GM23248 (cell line): Measurements from ENCODE around the gene RTEL1. TPM values are rescaled to one million over a fixed set of nuclear protein-coding genes. Genes with fewer than 3 reads are reported as not detected.

Experiments used
- DNase-seq: peaks from one replicate; pipeline ENCODE4 v3.0.0-alpha.2; 2015
- H2AFZ ChIP-seq: fragments of 200-600 bp; sonication (generic); 2 replicates; pipeline ENCODE4 v1.6.1; 2016; ENCODE audit warnings: antibody characterized with exemption
- H3F3A ChIP-seq: fragments of 200-600 bp; sonication (generic); 2 replicates; pipeline ENCODE4 v1.6.1; 2016; ENCODE audit warnings: mild to moderate bottlenecking, antibody characterized with exemption, mixed run types; ENCODE audit not compliant: insufficient read depth
- H3K27ac ChIP-seq: fragments of 200-600 bp; sonication (generic); 2 replicates; pipeline ENCODE4 v1.5.1; 2016; ENCODE audit warnings: mild to moderate bottlenecking
- H3K27me3 ChIP-seq: fragments of 200-600 bp; sonication (generic); replicated peaks from 2 replicates; pipeline ENCODE4 v1.6.1; 2016; ENCODE audit warnings: mild to moderate bottlenecking; ENCODE audit not compliant: insufficient read depth
- H3K36me3 ChIP-seq: fragments of 200-600 bp; sonication (generic); 2 replicates; pipeline ENCODE4 v1.6.1; 2016; ENCODE audit warnings: low read depth, mild to moderate bottlenecking
- H3K4me1 ChIP-seq: fragments of 200-600 bp; sonication (generic); 2 replicates; pipeline ENCODE4 v1.6.1; 2016; ENCODE audit warnings: mild to moderate bottlenecking; ENCODE audit not compliant: insufficient read depth
- H3K4me2 ChIP-seq: fragments of 200-600 bp; sonication (generic); one replicate; pipeline ENCODE4 v1.6.1; 2016; ENCODE audit warnings: mild to moderate bottlenecking; ENCODE audit not compliant: unreplicated experiment
- H3K4me3 ChIP-seq: fragments of 200-600 bp; sonication (generic); 2 replicates; pipeline ENCODE4 v1.5.1; 2016; ENCODE audit warnings: mild to moderate bottlenecking
- H3K79me2 ChIP-seq: fragments of 200-600 bp; sonication (generic); 2 replicates; pipeline ENCODE4 v1.6.1; 2016; ENCODE audit warnings: mild to moderate bottlenecking; ENCODE audit not compliant: insufficient read depth
- H3K9ac ChIP-seq: fragments of 200-600 bp; sonication (generic); 2 replicates; pipeline ENCODE4 v1.6.1; 2016; ENCODE audit warnings: mild to moderate bottlenecking
- H3K9me2 ChIP-seq: fragments of 200-600 bp; sonication (generic); 2 replicates; pipeline ENCODE4 v1.6.1; 2016; ENCODE audit warnings: mixed run types, mild to moderate bottlenecking, moderate library complexity; ENCODE audit not compliant: insufficient read depth
- H3K9me3 ChIP-seq: fragments of 200-600 bp; sonication (generic); one replicate; pipeline ENCODE4 v1.6.1; 2017; ENCODE audit warnings: low read depth
- H4K20me1 ChIP-seq: fragments of 200-600 bp; sonication (generic); 2 replicates; pipeline ENCODE4 v1.6.0; 2016; ENCODE audit not compliant: insufficient read depth
- EZH2 ChIP-seq: fragments of 200-600 bp; sonication (generic); IDR thresholded peaks from 2 replicates; pipeline ENCODE4 v1.6.1; 2018; ENCODE audit warnings: antibody characterized with exemption, mild to moderate bottlenecking; ENCODE audit not compliant: insufficient read depth, poor library complexity, severe bottlenecking
- EZH2phosphoT487 ChIP-seq: fragments of 200-600 bp; sonication (generic); IDR thresholded peaks from 2 replicates; pipeline ENCODE4 v1.6.1; 2018; ENCODE audit warnings: antibody characterized with exemption, moderate library complexity, mild to moderate bottlenecking, low read depth; ENCODE audit not compliant: insufficient read depth
- WGBS, 2 experiments: methylation state at CpG; one replicate each; pipeline ENCODE4 v1.1.6; 2015 to 2017; ENCODE audit warnings: low lambda C conversion rate in 2 of 2, low coverage in 1 of 2; ENCODE audit errors: missing lambda C conversion rate in 2 of 2; 5-methylcytosine and 5-hydroxymethylcytosine counted together
- in situ Hi-C: fragments of 300-500 bp; cut with MboI; formaldehyde crosslinking; loops from 2 replicates; pipeline ENCODE4 v1.15.0; 2020
- polyA plus RNA-seq: library from polyadenylated mRNA; unstranded; fragments of >200 nt; fragmentation: Nextera tagmentation; extraction: Ambion mirVana; gene quantifications from 2 replicates; pipeline ENCODE4 v1.2.1, GENCODE V29; 2016
- total RNA-seq: library from RNA; depleted of rRNA; stranded (reverse); fragments of >200 nt; shearing (Covaris generic); gene quantifications from 2 replicates; pipeline ENCODE4 v1.2.3, GENCODE V29; 2014

Gene RTEL1
- total and polyA plus RNA-seq, 2 experiments from 2014 or later: 8.6 to 15.6 TPM

- 81 to 90% methylated on average over 20 to 38 of the region's 38 CpGs for WGBS, 2 experiments
- no peaks in the 10 kb centered on the region for H3K79me2 ChIP-seq
- H3K9me3 ChIP-seq: no peaks in the 10 kb centered on the region
- in situ Hi-C loops: no loop called here
- H3K36me3 ChIP-seq: no peaks in the 10 kb centered on the region
- peaks cover 14% of the 10 kb centered on the region for H3K4me1 ChIP-seq
- DNase-seq: no peak
- H3F3A ChIP-seq: peaks cover 22% of the 10 kb centered on the region
- H3K4me2 ChIP-seq: no peak overlapping the region
- H3K4me3 ChIP-seq: no peak overlapping the region
- no peak overlapping the region for H3K9ac ChIP-seq
- no peaks in the 10 kb centered on the region for H3K9me2 ChIP-seq
- no peak overlapping the region for H2AFZ ChIP-seq
- H4K20me1 ChIP-seq: no peaks in the 10 kb centered on the region
- H3K27ac ChIP-seq: no peak overlapping the region
- no peaks in the 10 kb centered on the region for H3K27me3 ChIP-seq
- TF ChIP-seq EZH2phosphoT487: no peak
- TF ChIP-seq EZH2: no peak
These were observed 20.8 kb downstream of the RTEL1 start for GRCh38 chr20:63678667-63679465.

GRCh38 chr20:63679799-63680305 is 21.7 kb downstream of the RTEL1 start:
- no peak overlapping the region for H3K4me2 ChIP-seq
- H3K4me1 ChIP-seq: peaks cover 14% of the 10 kb centered on the region
- no peaks in the 10 kb centered on the region for H3K27me3 ChIP-seq
- WGBS, 2 experiments: 93 to 95% methylated on average over 19 of the region's 19 CpGs
- H3F3A ChIP-seq: peaks cover 27% of the 10 kb centered on the region
- H4K20me1 ChIP-seq: no peaks in the 10 kb centered on the region
- H3K9me2 ChIP-seq: no peaks in the 10 kb centered on the region
- no peak overlapping the region for H3K4me3 ChIP-seq
- no peaks in the 10 kb centered on the region for H3K36me3 ChIP-seq
- H3K27ac ChIP-seq: no peak overlapping the region
- H2AFZ ChIP-seq: no peak overlapping the region
- no peak for DNase-seq
- in situ Hi-C loops: no loop called here
- H3K79me2 ChIP-seq: no peaks in the 10 kb centered on the region
- no peak for TF ChIP-seq EZH2phosphoT487
- no peak for TF ChIP-seq EZH2
- H3K9ac ChIP-seq: no peak overlapping the region
- H3K9me3 ChIP-seq: no peaks in the 10 kb centered on the region

- Histone ChIP-seq H4K20me1 (no peaks in the 10 kb centered on the region), H3K9me3 (no peaks in the 10 kb centered on the region), H3K9me2 (no peaks in the 10 kb centered on the region), H3K36me3 (no peaks in the 10 kb centered on the region), H3K4me1 (peaks cover 14% of the 10 kb centered on the region), H3K4me2 (no peak overlapping the region), H2AFZ (no peak overlapping the region), H3K79me2 (no peaks in the 10 kb centered on the region), H3F3A (peaks cover 27% of the 10 kb centered on the region), H3K27ac (no peak overlapping the region), H3K4me3 (no peak overlapping the region), H3K9ac (no peak overlapping the region), H3K27me3 (no peaks in the 10 kb centered on the region)
- WGBS, 2 experiments: 88 to 90% methylated on average over 13 of the region's 13 CpGs
- in situ Hi-C loops: no loop called here
- no peak for DNase-seq
- no peak for TF ChIP-seq EZH2phosphoT487
- no peak for TF ChIP-seq EZH2
These were observed 22.3 kb downstream of the RTEL1 start for GRCh38 chr20:63680427-63680826.

GRCh38 chr20:63680857-63681608 is 22.9 kb downstream of the RTEL1 start:
- TF ChIP-seq EZH2phosphoT487 (no peak), EZH2 (no peak)
- Histone ChIP-seq H3K36me3 (no peaks in the 10 kb centered on the region), H3F3A (peaks cover 29% of the 10 kb centered on the region), H3K9ac (no peak overlapping the region), H4K20me1 (no peaks in the 10 kb centered on the region), H3K9me3 (no peaks in the 10 kb centered on the region), H3K4me2 (no peak overlapping the region), H3K4me1 (peaks cover 17% of the 10 kb centered on the region), H3K4me3 (no peak overlapping the region), H3K9me2 (no peaks in the 10 kb centered on the region), H3K27ac (peak overlapping the region; percentile 93; the same call in 1 of the 2 replicates), H3K27me3 (no peaks in the 10 kb centered on the region), H2AFZ (no peak overlapping the region), H3K79me2 (no peaks in the 10 kb centered on the region)
- WGBS, 2 experiments: 93 to 97% methylated on average over 23 of the region's 23 CpGs
- in situ Hi-C loops: no loop called here
- DNase-seq: no peak
